Subcutaneous adipose tissue (tissue), 4 donors: ENCODE results near the gene MUCL3. TPM values are rescaled to one million over a fixed set of nuclear protein-coding genes. Genes with fewer than 3 reads are reported as not detected.

Source experiments
- CTCF ChIP-seq: fragments of 450-650 bp; IDR thresholded peaks from one replicate; pipeline ENCODE4 v1.5.1; 2016; ENCODE audit warnings: low read depth, mild to moderate bottlenecking, control low read depth, antibody characterized with exemption, moderate library complexity
- total RNA-seq, 4 donors: library from RNA; depleted of rRNA; stranded (reverse); fragments of >200 nt; gene quantifications; one replicate each; pipeline ENCODE4 v1.1.0, GENCODE V29; 2016

The MUCL3 gene
- total RNA-seq, 4 donors from 2014 or later, result not detected

GRCh38 chr6:30951907-30952469 is 11.2 kb downstream of the MUCL3 start:
- no peak for TF ChIP-seq CTCF

GRCh38 chr6:30954631-30955366 is 14.0 kb downstream of the MUCL3 start:
- no peak for TF ChIP-seq CTCF

- TF ChIP-seq CTCF, result no peak
Measured at GRCh38 chr6:30955367-30956042, 14.7 kb downstream of the MUCL3 start.

- no peak for TF ChIP-seq CTCF
Measured at GRCh38 chr6:30957716-30958115, 16.9 kb downstream of the MUCL3 start.

- TF ChIP-seq CTCF, result no peak
Measured at GRCh38 chr6:30960907-30961673, 20.3 kb downstream of the MUCL3 start.

- no peak for TF ChIP-seq CTCF
Measured at GRCh38 chr6:30962716-30963115, 21.9 kb downstream of the MUCL3 start.

GRCh38 chr6:30963641-30964040 is 22.9 kb downstream of the MUCL3 start:
- TF ChIP-seq CTCF, result no peak
